DND-41 (cell line): ENCODE measurements around the gene GFOD2.

ENCODE experiments used
- EZH2 ChIP-seq: IDR thresholded peaks from 3 replicates; pipeline ENCODE4 v1.6.1; 2012; ENCODE audit warnings: borderline replicate concordance, low read depth, mild to moderate bottlenecking, moderate library complexity, low read length, inconsistent platforms; ENCODE audit not compliant: severe bottlenecking
- TF ChIP-seq, protein P1 (sequence below): IDR thresholded peaks from 2 replicates; pipeline ENCODE4 v1.5.1; 2012; ENCODE audit warnings: borderline replicate concordance, low read length, moderate library complexity, mild to moderate bottlenecking; ENCODE audit not compliant: poor library complexity, severe bottlenecking; ENCODE audit errors: extremely low read depth

DNA sequence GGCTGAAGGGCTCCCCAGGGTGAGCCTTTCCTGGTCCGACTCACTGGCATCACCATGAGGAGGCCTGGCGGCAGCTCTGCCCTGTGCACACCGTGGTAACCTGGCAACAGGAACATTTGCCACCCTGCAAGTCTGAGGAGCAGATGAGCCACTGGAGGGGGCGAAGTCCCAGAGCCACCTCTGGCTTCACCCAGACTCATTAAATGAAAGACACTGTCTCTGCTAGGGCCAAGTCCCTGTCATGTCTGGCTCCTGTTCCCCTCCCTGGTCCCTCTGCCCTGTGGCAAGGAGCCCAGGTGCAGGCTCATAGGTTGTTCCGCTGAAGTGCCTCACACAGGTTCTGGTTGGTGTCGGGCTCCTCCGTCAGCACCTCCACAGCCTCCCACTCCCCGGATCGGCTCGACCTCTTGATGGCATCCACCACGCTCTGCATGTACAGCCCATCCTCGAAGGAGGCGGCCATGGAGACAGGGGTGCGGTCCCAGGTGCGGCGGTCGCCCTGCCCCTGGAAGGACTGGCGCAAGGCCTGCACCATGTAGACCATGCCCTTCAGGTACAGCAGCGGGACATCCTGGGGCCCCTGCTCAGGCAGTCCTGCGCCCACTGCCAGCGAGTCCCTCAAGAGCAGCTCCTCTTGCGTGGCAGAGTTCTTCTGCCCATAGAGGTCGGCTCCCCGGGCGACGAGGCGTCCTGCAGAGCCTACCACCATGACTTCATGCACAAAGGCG, 44.1 kb downstream of the GFOD2 start:
- TF ChIP-seq, protein P1, sequence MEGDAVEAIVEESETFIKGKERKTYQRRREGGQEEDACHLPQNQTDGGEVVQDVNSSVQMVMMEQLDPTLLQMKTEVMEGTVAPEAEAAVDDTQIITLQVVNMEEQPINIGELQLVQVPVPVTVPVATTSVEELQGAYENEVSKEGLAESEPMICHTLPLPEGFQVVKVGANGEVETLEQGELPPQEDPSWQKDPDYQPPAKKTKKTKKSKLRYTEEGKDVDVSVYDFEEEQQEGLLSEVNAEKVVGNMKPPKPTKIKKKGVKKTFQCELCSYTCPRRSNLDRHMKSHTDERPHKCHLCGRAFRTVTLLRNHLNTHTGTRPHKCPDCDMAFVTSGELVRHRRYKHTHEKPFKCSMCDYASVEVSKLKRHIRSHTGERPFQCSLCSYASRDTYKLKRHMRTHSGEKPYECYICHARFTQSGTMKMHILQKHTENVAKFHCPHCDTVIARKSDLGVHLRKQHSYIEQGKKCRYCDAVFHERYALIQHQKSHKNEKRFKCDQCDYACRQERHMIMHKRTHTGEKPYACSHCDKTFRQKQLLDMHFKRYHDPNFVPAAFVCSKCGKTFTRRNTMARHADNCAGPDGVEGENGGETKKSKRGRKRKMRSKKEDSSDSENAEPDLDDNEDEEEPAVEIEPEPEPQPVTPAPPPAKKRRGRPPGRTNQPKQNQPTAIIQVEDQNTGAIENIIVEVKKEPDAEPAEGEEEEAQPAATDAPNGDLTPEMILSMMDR = no peak
- no peak for TF ChIP-seq EZH2
